ENCODE measurements around the gene DOK3. TPM values are rescaled to one million over a fixed set of nuclear protein-coding genes. Genes with fewer than 3 reads are reported as not detected.

DOK3 gene
- total RNA-seq, 1 experiment from 2014 or later: 16.4 TPM

DNA sequence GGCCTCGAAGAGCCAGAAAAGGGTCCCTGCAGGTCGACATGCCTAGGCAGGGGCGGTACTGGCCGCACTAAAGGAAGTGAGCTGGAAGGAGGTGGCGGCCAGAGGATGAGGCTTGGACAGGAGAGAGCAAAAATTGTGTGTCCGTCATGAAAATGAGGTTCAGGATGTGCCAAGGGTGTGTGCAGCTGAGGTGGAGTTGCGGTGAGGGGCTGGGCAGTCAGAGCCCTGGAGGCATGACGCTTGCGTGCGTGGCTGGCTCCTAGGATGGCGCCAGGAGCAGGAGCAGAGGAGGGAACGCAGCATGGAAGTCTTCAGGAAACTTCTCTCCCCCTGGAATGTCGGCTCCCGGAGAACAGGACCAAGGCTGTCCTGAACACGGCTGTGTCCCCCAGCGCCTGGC, 6.7 kb downstream of the DOK3 start:
- H3K36me3 Mint-ChIP-seq (ENCODE audit: insufficient read depth in 1 of 3, low read depth in 3 of 3): peaks cover 10 to 14% (median 11%) of the 10 kb centered on the region in 3 experiments; a peak in 6 of 7 replicates
- Histone ChIP-seq H2BK12ac (ENCODE audit: insufficient read length, low read depth, low read length) (no peak overlapping the region), H4K91ac (ENCODE audit: insufficient read length, low read depth, low read length) (no peak overlapping the region), H3K9me3 (ENCODE audit: control insufficient read depth, low read depth, low read length) (no peaks in the 10 kb centered on the region), H3K18ac (ENCODE audit: insufficient read length, low read depth, low read length) (no peak overlapping the region), H3K79me2 (ENCODE audit: insufficient read depth, low read length) (no peaks in the 10 kb centered on the region), H2BK5ac (ENCODE audit: insufficient read length, low read length) (no peak overlapping the region), H3K14ac (ENCODE audit: insufficient read depth, low read length) (no peak overlapping the region), H3K56ac (ENCODE audit: insufficient read length, low read depth, low read length) (no peak overlapping the region), H3K4me1 (ENCODE audit: insufficient read depth, low read length) (no peaks in the 10 kb centered on the region; the same call in 1 of the 2 replicates), H2BK20ac (ENCODE audit: low read depth, low read length, poor library complexity, severe bottlenecking) (no peak overlapping the region), H4K5ac (ENCODE audit: insufficient read length, low read depth, low read length) (no peak overlapping the region), H2AFZ (ENCODE audit: low read length) (no peak overlapping the region), H3K23me2 (ENCODE audit: insufficient read length, low read depth, low read length, poor library complexity, severe bottlenecking) (no peaks in the 10 kb centered on the region), H4K8ac (replicated peaks; ENCODE audit: insufficient read length, low read depth, low read length) (no peak overlapping the region), H2AK5ac (ENCODE audit: insufficient read length, low read length) (no peak overlapping the region), H3K27me3 (ENCODE audit: insufficient read depth, low read length) (no peaks in the 10 kb centered on the region; the same call in 1 of the 2 replicates), H3K4ac (ENCODE audit: low read depth, low read length) (no peak overlapping the region), H2BK15ac (ENCODE audit: low read depth, low read length) (no peak overlapping the region), H4K20me1 (ENCODE audit: control insufficient read depth, insufficient read depth, insufficient read length) (no peaks in the 10 kb centered on the region), H2BK120ac (ENCODE audit: low read depth, low read length, poor library complexity, severe bottlenecking) (no peak overlapping the region), H3K4me2 (ENCODE audit: insufficient read depth, insufficient read length, low read length) (no peak overlapping the region), H3K9ac (ENCODE audit: extremely low read depth, insufficient read length, low read length) (no peak overlapping the region), H3T11ph (ENCODE audit: low read length) (no peak overlapping the region), H3K27ac (ENCODE audit: insufficient read length, low read depth, low read length) (no peak overlapping the region), H3K79me1 (ENCODE audit: insufficient read depth, low read depth, low read length, poor library complexity, severe bottlenecking) (no peaks in the 10 kb centered on the region), H3K23ac (ENCODE audit: insufficient read length, low read depth, low read length) (no peak overlapping the region)
- no CpG with 5 or more reads among the region's 16 CpGs for WGBS (ENCODE audit: extremely low coverage, insufficient read length, low lambda C conversion rate)
- peaks cover 19 to 29% of the 10 kb centered on the region in 2 experiments for H3K4me1 Mint-ChIP-seq
- H3K9me3 Mint-ChIP-seq: no peaks in the 10 kb centered on the region
- DNase-seq: no peak
- TF ChIP-seq, protein P1, sequence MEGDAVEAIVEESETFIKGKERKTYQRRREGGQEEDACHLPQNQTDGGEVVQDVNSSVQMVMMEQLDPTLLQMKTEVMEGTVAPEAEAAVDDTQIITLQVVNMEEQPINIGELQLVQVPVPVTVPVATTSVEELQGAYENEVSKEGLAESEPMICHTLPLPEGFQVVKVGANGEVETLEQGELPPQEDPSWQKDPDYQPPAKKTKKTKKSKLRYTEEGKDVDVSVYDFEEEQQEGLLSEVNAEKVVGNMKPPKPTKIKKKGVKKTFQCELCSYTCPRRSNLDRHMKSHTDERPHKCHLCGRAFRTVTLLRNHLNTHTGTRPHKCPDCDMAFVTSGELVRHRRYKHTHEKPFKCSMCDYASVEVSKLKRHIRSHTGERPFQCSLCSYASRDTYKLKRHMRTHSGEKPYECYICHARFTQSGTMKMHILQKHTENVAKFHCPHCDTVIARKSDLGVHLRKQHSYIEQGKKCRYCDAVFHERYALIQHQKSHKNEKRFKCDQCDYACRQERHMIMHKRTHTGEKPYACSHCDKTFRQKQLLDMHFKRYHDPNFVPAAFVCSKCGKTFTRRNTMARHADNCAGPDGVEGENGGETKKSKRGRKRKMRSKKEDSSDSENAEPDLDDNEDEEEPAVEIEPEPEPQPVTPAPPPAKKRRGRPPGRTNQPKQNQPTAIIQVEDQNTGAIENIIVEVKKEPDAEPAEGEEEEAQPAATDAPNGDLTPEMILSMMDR (conservative IDR thresholded peaks at IDR 0.05): no peak
- peak overlapping the region in 1 of 3 experiments; percentile 48; a peak in 2 of 7 replicates for H3K27ac Mint-ChIP-seq
- no peak overlapping the region for H3K4me3 Mint-ChIP-seq
- H3K27me3 Mint-ChIP-seq (ENCODE audit: low read depth): peaks cover 27% of the 10 kb centered on the region
